HepG2 (cell line): ENCODE results near the gene PERP. TPM values are rescaled to one million over a fixed set of nuclear protein-coding genes. Genes with fewer than 3 reads are reported as not detected.

Source experiments
- GPN1 ChIP-seq: sonication (generic); formaldehyde crosslinking; IDR thresholded peaks from 2 replicates; pipeline ENCODE4 v1.5.1; 2020; ENCODE audit warnings: missing genetic modification reagents, borderline replicate concordance
- ZFP36L1 ChIP-seq: sonication (generic); formaldehyde crosslinking; IDR thresholded peaks from 2 replicates; pipeline ENCODE4 v1.8.0; 2022; ENCODE audit warnings: mild to moderate bottlenecking, missing genetic modification reagents, moderate library complexity
- ZNF724P ChIP-seq: sonication (generic); formaldehyde crosslinking; IDR thresholded peaks from 2 replicates; pipeline ENCODE4 v1.8.0; 2022; ENCODE audit warnings: missing genetic modification reagents, borderline replicate concordance
- ZNF781 ChIP-seq: sonication (generic); formaldehyde crosslinking; IDR thresholded peaks from 2 replicates; pipeline ENCODE4 v1.5.1; 2020; ENCODE audit warnings: borderline replicate concordance, mild to moderate bottlenecking, missing genetic modification reagents; ENCODE audit errors: not compliant biosample characterization
- polyA plus RNA-seq, 8 experiments: library from polyadenylated mRNA; depleted of rRNA in 3 of 8; stranded (reverse) in 7 of 8; unstranded in 1 of 8; fragments of >200 nt; fragmentation: Illumina TruSeq in 4 of 8; extraction: Trizol in 4 of 8; gene quantifications; 2 replicates each; pipeline versions ENCODE4 v1.2.1 to v1.2.3, GENCODE V29; 2011 to 2016; ENCODE audit warnings: low read depth in 4 of 8, missing spikeins in 1 of 8, mixed read lengths in 1 of 8; ENCODE audit not compliant: insufficient read depth in 1 of 8
- total RNA-seq, 5 experiments: library from RNA; depleted of rRNA; stranded (reverse); fragments of >200 nt; fragmentation: Illumina TruSeq; extraction: Trizol; gene quantifications; 2 replicates each; pipeline ENCODE4 v1.2.3, GENCODE V29; 2016; ENCODE audit warnings: low read depth in 1 of 5
- TF ChIP-seq, protein P1 (sequence below): fragments of 450-650 bp; IDR thresholded peaks from 2 replicates; pipeline ENCODE4 v1.6.1; 2017; ENCODE audit warnings: mild to moderate bottlenecking
- TF ChIP-seq, protein P2 (sequence below): sonication (generic); formaldehyde crosslinking; IDR thresholded peaks from 2 replicates; pipeline ENCODE4 v1.5.0; 2020; ENCODE audit warnings: missing genetic modification reagents, mild to moderate bottlenecking, borderline replicate concordance
- TF ChIP-seq, protein P3 (sequence below): sonication (generic); formaldehyde crosslinking; IDR thresholded peaks from 2 replicates; pipeline ENCODE4 v1.5.0; 2020; ENCODE audit warnings: missing genetic modification reagents
- TF ChIP-seq, protein P4 (sequence below), 2 experiments: sonication (generic) in 1 of 2; formaldehyde crosslinking in 1 of 2; IDR thresholded peaks; 2 replicates each; pipeline versions ENCODE4 v1.6.1 to v1.9.0; 2014 to 2022; ENCODE audit warnings: antibody characterized with exemption in 1 of 2, borderline replicate concordance in 1 of 2, inconsistent platforms in 1 of 2, low read depth in 1 of 2, missing genetic modification reagents in 1 of 2
- TF ChIP-seq, protein P5 (sequence below): sonication (generic); formaldehyde crosslinking; IDR thresholded peaks from 2 replicates; pipeline ENCODE4 v1.4.0; 2020; ENCODE audit warnings: missing genetic modification reagents
- TF ChIP-seq, protein P6 (sequence below): sonication (generic); formaldehyde crosslinking; IDR thresholded peaks from 2 replicates; pipeline ENCODE4 v1.5.0; 2020; ENCODE audit warnings: mild to moderate bottlenecking, missing genetic modification reagents

PERP gene
- total and polyA plus RNA-seq, 2 of the 13 experiments (the other 11 are each of a cell fraction or from before 2014, with no cell fraction given) = 26.0 to 53.0 TPM

DNA sequence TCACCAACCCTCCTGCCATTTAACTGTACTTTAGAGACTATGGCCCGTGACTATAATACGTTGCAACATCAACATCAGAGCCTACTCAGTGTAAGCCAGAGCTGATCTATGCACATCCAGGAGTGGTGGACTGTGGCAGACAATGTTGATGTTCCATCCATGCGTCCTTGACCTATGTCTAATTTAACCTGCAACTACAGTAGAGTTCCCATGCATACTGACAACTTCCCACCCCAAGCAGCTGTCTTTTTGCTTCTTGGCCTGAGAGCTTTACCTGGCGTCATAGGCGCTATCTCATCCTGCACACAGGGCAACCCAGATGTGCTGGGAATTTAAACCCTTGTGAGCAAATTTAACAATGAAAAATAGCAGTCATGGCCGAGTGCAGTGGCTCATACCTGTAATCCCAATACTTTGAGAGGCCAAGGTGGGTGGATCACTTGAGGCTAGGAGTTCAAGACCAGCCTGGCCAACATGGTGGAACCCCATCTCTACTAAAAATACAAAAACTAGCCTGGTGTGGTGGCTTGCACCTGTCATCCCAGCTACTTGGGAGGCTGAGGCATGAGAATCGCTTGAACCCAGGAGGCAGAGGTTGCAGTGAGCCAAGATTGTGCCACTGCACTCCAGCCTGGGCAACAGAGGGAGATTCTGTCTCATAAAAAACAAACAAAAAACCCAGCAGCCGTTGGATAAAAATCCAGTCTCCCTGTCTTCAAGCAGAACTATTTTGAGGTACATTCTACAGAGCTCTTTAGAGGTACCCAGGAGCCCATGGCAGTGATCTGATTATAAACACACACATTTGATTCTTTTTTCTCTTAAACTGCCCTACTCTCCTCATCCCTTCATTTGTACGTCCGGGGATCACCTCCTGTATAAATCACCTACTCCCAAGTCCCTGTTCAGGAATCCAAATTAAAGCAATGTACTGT lies 22.0 kb downstream of the PERP start (continued):
- TF ChIP-seq, protein P1, sequence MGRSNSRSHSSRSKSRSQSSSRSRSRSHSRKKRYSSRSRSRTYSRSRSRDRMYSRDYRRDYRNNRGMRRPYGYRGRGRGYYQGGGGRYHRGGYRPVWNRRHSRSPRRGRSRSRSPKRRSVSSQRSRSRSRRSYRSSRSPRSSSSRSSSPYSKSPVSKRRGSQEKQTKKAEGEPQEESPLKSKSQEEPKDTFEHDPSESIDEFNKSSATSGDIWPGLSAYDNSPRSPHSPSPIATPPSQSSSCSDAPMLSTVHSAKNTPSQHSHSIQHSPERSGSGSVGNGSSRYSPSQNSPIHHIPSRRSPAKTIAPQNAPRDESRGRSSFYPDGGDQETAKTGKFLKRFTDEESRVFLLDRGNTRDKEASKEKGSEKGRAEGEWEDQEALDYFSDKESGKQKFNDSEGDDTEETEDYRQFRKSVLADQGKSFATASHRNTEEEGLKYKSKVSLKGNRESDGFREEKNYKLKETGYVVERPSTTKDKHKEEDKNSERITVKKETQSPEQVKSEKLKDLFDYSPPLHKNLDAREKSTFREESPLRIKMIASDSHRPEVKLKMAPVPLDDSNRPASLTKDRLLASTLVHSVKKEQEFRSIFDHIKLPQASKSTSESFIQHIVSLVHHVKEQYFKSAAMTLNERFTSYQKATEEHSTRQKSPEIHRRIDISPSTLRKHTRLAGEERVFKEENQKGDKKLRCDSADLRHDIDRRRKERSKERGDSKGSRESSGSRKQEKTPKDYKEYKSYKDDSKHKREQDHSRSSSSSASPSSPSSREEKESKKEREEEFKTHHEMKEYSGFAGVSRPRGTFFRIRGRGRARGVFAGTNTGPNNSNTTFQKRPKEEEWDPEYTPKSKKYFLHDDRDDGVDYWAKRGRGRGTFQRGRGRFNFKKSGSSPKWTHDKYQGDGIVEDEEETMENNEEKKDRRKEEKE = no peak
- TF ChIP-seq, protein P2, sequence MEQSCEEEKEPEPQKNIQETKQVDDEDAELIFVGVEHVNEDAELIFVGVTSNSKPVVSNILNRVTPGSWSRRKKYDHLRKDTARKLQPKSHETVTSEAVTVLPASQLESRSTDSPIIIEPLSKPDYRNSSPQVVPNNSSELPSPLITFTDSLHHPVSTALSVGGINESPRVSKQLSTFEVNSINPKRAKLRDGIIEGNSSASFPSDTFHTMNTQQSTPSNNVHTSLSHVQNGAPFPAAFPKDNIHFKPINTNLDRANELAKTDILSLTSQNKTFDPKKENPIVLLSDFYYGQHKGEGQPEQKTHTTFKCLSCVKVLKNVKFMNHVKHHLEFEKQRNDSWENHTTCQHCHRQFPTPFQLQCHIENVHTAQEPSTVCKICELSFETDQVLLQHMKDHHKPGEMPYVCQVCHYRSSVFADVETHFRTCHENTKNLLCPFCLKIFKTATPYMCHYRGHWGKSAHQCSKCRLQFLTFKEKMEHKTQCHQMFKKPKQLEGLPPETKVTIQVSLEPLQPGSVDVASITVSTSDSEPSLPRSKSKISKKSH (CRISPR knock-in tag) = no peak
- TF ChIP-seq ZNF781 (CRISPR knock-in tag) (no peak), ZNF724P (no peak), ZFP36L1 (no peak), GPN1 (CRISPR knock-in tag) (no peak)
- TF ChIP-seq, protein P3, sequence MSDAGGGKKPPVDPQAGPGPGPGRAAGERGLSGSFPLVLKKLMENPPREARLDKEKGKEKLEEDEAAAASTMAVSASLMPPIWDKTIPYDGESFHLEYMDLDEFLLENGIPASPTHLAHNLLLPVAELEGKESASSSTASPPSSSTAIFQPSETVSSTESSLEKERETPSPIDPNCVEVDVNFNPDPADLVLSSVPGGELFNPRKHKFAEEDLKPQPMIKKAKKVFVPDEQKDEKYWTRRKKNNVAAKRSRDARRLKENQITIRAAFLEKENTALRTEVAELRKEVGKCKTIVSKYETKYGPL (CRISPR knock-in tag) = no peak
- TF ChIP-seq, protein P4, sequence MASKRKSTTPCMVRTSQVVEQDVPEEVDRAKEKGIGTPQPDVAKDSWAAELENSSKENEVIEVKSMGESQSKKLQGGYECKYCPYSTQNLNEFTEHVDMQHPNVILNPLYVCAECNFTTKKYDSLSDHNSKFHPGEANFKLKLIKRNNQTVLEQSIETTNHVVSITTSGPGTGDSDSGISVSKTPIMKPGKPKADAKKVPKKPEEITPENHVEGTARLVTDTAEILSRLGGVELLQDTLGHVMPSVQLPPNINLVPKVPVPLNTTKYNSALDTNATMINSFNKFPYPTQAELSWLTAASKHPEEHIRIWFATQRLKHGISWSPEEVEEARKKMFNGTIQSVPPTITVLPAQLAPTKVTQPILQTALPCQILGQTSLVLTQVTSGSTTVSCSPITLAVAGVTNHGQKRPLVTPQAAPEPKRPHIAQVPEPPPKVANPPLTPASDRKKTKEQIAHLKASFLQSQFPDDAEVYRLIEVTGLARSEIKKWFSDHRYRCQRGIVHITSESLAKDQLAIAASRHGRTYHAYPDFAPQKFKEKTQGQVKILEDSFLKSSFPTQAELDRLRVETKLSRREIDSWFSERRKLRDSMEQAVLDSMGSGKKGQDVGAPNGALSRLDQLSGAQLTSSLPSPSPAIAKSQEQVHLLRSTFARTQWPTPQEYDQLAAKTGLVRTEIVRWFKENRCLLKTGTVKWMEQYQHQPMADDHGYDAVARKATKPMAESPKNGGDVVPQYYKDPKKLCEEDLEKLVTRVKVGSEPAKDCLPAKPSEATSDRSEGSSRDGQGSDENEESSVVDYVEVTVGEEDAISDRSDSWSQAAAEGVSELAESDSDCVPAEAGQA (IDR thresholded peaks at IDR 0.05; ENCODE audit: low read depth) = no peak
- TF ChIP-seq, protein P4 (CRISPR knock-in tag; IDR thresholded peaks at IDR 0.05; ENCODE audit: borderline replicate concordance) = no peak
- TF ChIP-seq, protein P5, sequence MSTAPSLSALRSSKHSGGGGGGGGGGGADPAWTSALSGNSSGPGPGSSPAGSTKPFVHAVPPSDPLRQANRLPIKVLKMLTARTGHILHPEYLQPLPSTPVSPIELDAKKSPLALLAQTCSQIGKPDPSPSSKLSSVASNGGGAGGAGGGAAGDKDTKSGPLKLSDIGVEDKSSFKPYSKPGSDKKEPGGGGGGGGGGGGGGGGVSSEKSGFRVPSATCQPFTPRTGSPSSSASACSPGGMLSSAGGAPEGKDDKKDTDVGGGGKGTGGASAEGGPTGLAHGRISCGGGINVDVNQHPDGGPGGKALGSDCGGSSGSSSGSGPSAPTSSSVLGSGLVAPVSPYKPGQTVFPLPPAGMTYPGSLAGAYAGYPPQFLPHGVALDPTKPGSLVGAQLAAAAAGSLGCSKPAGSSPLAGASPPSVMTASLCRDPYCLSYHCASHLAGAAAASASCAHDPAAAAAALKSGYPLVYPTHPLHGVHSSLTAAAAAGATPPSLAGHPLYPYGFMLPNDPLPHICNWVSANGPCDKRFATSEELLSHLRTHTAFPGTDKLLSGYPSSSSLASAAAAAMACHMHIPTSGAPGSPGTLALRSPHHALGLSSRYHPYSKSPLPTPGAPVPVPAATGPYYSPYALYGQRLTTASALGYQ = 0 out of 2 replicates have a peak, but pooled peaks have one; percentile 11
- TF ChIP-seq, protein P6, sequence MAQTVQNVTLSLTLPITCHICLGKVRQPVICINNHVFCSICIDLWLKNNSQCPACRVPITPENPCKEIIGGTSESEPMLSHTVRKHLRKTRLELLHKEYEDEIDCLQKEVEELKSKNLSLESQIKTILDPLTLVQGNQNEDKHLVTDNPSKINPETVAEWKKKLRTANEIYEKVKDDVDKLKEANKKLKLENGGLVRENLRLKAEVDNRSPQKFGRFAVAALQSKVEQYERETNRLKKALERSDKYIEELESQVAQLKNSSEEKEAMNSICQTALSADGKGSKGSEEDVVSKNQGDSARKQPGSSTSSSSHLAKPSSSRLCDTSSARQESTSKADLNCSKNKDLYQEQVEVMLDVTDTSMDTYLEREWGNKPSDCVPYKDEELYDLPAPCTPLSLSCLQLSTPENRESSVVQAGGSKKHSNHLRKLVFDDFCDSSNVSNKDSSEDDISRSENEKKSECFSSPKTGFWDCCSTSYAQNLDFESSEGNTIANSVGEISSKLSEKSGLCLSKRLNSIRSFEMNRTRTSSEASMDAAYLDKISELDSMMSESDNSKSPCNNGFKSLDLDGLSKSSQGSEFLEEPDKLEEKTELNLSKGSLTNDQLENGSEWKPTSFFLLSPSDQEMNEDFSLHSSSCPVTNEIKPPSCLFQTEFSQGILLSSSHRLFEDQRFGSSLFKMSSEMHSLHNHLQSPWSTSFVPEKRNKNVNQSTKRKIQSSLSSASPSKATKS (CRISPR knock-in tag) = no peak
